ENCODE results near the gene ST3GAL4.
"Not testable (repeated sequence)": the region's sequence is repeated elsewhere in the genome, so short reads cannot be mapped to it uniquely, and the experiment has no call there.

The ST3GAL4 gene

DNA sequence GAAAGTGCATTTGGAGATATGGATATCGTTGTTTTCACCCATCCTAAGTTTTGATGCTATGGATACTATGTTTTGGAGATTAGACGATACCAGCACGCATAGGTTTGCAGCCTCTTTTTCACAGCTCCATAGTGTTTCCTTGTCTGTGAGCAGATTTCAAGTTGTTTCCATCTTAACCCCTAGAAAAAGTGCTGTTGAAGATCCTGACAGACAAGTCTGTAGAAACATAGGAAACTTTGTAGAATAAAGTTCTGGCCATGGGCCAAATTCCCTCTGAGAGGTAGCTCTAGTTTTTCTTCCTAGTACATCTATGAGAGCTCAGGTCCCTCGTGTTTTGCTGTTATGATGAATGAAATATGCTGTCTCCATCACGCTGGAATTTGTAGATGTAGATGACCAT is 32.4 kb downstream of the ST3GAL4 start:
- DNase-seq (ENCODE audit: low spot score): no peak

DNA sequence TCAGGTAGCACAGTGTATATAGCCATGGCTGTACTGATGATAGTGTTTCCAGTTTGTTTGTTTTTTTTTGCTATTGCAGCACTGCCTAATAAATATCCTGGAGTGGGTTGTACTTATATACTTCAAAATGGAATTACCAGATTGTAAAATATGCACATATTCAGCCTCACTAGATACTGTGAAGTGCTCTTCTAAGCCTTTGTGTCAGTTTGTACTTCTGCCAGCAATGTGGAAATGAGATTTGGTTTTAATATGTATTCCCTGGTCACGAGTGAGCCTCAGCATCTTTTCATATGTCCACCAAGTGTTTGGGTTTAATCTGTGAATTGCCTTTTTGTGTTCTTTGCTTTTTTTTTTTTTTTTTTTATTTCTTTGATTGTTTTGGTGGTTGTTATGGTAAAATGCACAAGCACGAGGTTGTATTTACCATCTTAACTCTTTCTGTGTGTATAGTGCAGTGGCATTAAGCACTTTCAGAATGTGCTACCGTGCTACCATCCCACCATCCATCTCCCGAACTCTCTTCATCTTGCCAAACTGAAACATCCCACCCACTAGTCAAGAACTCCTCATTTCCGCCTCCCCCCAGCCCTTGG is 34.9 kb downstream of the ST3GAL4 start:
- DNase-seq (ENCODE audit: low spot score): no peak

- no peak for DNase-seq (ENCODE audit: low spot score)
Measured at GRCh38 chr11:126391286-126391954, 35.9 kb downstream of the ST3GAL4 start.

- peak; percentile 36 for DNase-seq (ENCODE audit: low spot score)
Measured at GRCh38 chr11:126391970-126392632, 36.6 kb downstream of the ST3GAL4 start.

DNA sequence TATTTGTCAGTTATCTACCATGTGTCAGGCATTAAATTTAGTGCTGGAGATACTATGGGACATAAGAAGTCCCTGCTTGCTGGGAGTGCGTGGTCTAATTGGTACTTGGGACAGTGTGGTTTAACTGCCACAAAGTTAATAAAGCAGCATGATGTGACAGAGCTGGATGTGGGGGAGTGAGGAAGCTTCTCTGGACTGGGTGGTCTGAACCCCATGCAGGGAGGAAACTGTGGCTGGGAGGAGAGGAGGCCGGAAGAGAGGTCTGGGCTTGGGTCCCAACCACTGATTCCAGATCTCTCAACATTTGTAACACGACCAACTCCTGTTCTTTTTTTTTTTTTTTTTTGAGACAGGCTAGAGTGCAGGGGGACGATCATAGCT is 37.1 kb downstream of the ST3GAL4 start:
- DNase-seq (ENCODE audit: low spot score): no peak

GRCh38 chr11:126393143-126393542 is 37.7 kb downstream of the ST3GAL4 start:
- DNase-seq (ENCODE audit: low spot score): no peak

DNA sequence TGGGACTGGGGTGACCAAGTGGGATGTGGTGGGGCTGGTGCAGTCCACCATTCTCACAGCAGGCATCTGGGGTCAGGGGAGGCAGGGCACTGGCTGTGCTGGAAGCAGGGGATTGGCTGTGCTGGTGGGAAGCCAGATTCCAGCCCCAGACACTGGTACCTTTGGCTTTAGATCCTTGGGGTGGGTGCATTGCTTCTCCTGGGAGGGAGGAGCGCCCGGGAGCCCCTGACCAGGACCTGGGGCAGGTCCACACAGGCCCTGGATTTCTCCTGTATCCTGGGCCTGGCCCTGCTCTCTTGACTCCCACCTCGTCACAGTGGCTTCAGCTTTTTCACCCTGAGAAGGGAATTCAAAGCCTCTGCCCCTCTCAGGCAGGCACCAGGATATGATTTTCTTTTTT is 38.5 kb downstream of the ST3GAL4 start:
- DNase-seq (ENCODE audit: low spot score): no peak

DNA sequence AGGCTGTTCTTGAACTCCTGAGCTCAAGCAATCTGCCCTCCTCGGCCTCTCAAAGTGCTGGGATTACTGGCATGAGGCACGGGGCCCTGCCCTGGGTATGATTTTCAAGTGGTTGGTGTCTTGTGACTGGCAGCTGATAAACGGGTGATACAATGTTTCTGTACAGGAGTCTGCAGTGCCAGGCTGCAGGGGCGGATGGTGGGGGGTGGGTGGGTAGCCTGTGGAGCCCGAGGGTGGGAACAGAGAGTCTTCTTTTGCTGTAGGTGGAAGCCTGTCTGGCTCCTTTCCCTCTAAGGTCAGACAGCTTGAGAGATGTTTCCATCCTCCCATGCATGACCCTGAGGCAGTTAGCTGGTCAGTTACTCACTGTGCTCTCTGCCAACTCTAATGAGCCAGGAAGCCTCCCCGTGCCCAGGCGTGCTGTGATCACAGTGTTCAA is 39.2 kb downstream of the ST3GAL4 start:
- not testable (repeated sequence) for DNase-seq (ENCODE audit: low spot score)

DNA sequence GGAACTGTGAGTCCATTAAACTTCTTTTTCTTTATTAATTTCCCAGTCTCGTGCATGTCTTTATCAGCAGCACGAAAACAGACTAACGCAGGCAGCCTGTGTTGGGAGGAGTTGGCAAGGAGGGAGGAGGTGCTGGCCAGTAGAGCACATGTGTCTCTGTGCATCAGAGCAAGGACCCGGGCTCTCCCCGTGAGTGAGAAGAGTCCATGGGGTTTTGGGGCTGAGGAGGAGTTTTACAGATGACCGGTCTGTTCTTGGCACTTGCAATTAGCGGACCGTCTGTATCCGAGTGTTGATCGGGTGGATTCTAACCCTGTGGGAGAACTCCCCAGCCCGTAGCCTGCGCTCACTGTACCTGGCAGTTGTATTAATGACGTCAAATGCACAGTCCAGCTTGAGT is 40.3 kb downstream of the ST3GAL4 start:
- not testable (repeated sequence) for DNase-seq (ENCODE audit: low spot score)

DNA sequence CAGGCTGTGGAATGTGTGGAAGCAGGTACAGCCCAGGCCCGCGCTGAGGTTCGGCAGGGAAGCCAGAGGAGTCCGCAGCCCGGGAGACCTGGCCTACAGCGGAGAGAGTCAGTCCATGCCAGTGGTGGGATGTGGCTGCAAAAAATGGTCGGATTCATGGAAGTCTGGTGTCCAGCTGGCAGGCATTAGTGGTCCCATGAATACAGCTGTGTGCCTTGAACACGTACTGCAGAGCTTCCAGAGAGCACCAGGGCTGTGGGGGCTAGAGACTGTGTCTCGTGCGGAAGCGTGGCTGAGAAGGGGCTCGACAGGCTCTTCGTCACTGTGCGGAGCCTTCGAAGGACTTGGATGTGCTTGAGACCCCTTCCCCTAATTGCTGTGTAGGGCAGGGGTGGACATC is 40.8 kb downstream of the ST3GAL4 start:
- DNase-seq (ENCODE audit: low spot score): not testable (repeated sequence)

DNA sequence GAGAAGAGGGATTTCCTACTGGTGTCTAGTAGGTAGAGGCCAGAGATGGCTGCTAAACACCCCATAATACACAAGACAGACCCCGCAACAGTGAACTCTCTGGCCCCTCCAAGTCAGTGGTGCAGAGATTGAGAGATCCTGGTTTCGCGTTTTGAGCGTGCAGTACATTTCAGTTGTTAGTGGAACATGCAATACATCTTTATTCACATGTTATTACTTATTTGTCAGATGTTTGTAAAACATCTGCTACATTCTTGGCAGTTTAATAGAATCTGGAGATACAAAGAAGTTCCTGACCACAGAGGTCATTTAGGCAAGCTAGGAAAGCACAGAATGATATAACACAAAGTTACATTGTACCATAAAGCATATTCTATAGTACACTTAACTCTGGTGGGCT is 41.5 kb downstream of the ST3GAL4 start:
- no peak for DNase-seq (ENCODE audit: low spot score)

- DNase-seq (ENCODE audit: low spot score): no peak
Measured at GRCh38 chr11:126398296-126398695, 42.8 kb downstream of the ST3GAL4 start.

DNA sequence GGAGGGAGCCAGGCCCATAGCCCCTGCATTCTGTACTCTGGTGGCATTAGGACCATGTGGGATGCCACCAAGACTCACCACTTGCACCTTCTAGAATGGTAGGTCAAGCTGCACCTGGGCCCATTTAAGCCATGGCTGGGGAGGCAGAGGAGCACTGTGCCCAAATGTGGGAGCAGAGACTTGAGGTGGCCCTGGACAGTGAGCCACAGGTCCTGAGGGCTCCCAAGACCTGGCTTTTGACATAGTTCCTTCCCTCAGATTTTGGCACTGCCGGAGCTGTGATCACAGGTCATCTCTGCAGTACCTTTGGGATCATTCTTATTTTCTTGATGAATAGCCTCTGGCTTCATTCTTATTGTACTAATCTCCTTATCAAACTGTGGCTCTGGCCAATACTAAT is 43.2 kb downstream of the ST3GAL4 start:
- no peak for DNase-seq (ENCODE audit: low spot score)

GRCh38 chr11:126400019-126400418 is 44.5 kb downstream of the ST3GAL4 start:
- DNase-seq (ENCODE audit: low spot score): no peak

DNA sequence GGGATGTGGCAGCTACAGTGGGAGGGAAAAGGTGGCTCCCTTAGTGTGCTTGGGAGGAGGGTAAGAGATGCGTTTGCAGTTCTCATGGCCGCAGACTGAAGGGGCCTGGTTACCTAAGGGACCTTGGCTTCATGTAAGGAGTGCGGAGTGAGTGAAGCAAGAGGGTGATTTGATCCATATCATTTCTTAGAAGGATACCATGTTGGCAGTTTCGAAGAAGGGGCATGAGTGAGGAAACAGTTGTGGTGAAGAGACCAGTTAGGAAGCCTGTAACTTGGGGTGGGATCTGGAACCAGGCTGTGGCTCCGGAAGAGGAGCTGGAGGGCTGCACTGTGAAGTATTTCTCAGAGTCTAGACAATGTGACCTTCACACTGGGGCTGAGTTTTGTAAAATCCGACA is 45.0 kb downstream of the ST3GAL4 start:
- no peak for DNase-seq (ENCODE audit: low spot score)

DNA sequence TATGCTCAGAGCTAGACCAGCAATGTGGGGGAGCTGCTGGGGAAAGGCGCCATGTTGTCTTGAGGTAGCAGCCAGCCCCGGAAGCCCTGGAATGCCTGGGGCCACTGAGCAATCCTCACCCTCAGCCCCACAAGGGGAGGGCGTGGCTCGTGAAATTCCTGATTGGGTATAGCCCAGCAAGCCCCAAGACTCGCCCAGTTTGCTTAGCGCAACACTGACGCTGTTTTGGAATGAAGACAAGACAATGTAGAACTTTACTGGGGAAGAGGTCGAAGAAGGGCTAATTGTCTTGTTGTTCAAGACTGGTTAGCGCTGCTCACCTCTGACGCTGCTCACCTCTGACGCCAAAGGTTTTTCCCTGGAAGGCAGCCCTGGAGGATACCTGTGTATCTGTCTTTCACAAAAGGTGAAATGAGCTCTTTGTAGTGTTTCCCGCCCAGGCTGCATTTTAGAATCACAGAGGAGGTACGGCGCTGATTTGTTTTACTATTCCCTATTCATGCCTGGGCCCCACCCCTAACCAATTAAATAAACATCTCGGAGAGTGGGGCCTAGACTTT is 47.6 kb downstream of the ST3GAL4 start:
- DNase-seq (ENCODE audit: low spot score): no peak

DNA sequence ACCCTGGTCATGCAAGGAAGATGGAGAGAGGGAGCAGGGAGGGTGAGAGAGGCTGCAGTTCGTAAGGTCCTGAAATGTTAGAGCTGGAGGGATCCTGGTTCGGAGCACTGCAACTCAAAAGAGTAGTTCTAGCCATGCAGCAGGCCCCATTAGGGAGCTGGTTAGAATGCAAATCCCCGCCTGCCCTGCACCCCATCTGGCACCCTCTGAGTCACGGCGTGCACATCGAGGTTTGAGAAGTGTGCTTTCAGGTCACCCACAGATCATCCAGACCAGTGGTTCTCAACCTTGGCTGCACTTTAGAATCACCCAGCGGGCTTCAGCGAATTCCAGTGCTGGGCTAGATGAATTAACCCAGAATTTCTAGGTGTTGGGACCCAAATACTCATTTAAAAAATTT is 48.2 kb downstream of the ST3GAL4 start:
- no peak for DNase-seq (ENCODE audit: low spot score)

DNA sequence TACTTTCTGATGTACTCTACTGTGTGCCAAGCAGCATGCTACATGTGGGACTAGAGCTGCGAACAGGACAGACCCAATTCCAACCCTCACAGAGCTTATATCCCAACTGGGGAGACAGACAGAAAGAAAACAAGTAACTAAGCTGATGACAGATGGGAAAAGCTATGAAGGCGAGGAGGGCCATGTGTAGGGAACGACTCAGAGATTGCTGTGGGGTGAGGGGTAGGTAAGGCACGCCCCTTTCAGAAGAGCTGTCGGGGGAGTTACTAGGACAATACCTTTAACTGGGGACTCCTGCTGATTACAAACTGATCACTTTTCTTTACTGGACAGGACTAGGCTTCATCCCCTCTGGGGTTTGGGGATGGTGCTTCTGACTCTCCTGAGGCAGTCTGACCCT is 48.9 kb downstream of the ST3GAL4 start:
- DNase-seq (ENCODE audit: low spot score): no peak

DNA sequence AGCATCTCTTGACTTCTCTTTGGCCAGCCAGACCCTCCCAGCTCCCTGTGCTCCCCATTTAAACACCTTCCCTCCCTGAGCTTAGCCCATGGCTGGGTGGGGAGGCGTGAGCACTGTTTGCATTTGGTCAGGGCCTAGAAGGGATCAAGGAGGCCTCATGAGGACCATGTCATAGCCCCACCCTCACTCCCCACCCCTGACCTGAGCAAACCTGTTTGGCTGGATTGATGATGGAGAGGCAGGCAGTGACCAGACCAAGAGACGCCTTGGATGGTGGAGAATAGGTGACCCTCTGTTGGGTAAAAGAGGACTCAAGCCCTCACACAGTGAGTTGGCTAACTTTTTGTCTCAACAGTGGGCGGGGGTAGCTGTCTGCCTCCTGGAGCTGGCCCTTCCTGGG is 49.9 kb downstream of the ST3GAL4 start:
- DNase-seq (ENCODE audit: low spot score): no peak

- no peak for DNase-seq (ENCODE audit: low spot score)
Measured at GRCh38 chr11:126405906-126406305, 50.4 kb downstream of the ST3GAL4 start.

GRCh38 chr11:126406368-126406767 is 50.9 kb downstream of the ST3GAL4 start:
- no peak for DNase-seq (ENCODE audit: low spot score)

- no peak for DNase-seq (ENCODE audit: low spot score)
Measured at GRCh38 chr11:126407101-126407521, 51.6 kb downstream of the ST3GAL4 start.

GRCh38 chr11:126407682-126408288 is 52.3 kb downstream of the ST3GAL4 start:
- no peak for DNase-seq (ENCODE audit: low spot score)

Data from hematopoietic multipotent progenitor cell treated with erythropoietin and hydrocortisone succinate and interleukin-3 and kit ligand, for 17 days (in vitro differentiated cells).